Measurements from ENCODE around the gene SHH. TPM values are rescaled to one million over a fixed set of nuclear protein-coding genes. Genes with fewer than 3 reads are reported as not detected.

SHH gene
- total RNA-seq, 1 experiment from 2014 or later, result 4.7 TPM

DNA sequence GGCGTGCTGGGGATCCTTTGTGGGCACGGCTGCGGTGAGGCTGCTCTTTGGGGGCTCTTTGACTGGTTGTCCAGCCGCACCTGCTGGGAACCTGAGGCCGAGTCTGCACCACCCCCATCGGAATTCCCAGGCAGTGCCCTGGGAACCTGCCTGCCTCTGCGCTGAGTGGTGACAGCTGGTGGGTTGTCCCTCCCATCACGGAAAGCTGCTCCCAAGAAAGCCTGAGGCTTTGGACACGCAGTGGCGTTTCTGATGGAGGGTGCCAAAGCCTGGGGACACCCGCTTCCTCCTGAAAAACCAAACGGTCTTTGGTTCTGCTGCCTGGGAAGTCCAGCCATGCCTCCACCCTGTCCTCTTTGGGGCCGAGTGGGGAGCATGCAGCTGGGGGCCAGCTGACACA is 21.4 kb upstream of the SHH start:
- no TSS peak for BruUV-seq (replicated peaks)

GRCh38 chr7:155832581-155832981 is 20.3 kb upstream of the SHH start:
- Mint-ChIP-seq H3K4me1 (ENCODE audit: low read depth, unreplicated experiment) (peaks cover 7% of the 10 kb centered on the region), H3K36me3 (ENCODE audit: insufficient read depth, unreplicated experiment) (no peaks in the 10 kb centered on the region), H3K4me3 (ENCODE audit: unreplicated experiment) (no peak overlapping the region), H3K27me3 (ENCODE audit: insufficient read depth, unreplicated experiment) (no peaks in the 10 kb centered on the region), H3K27ac (ENCODE audit: unreplicated experiment) (no peak overlapping the region), H3K9me3 (ENCODE audit: unreplicated experiment) (no peaks in the 10 kb centered on the region)
- BruUV-seq (replicated peaks), result no TSS peak
- Histone ChIP-seq H3K9me3 (no peaks in the 10 kb centered on the region), H3K36me3 (ENCODE audit: control insufficient read depth, insufficient read depth, low read length) (no peaks in the 10 kb centered on the region), H3K27me3 (replicated peaks; ENCODE audit: control insufficient read depth, insufficient read depth, low read length) (no peaks in the 10 kb centered on the region), H3K4me3 (ENCODE audit: low read depth, low read length) (no peak overlapping the region), H3K4me1 (peaks cover 12% of the 10 kb centered on the region)
- ChIA-PET POLR2A (no interaction called here), CTCF (no interaction called here)
- no peak for DNase-seq
- TF ChIP-seq, protein P1, sequence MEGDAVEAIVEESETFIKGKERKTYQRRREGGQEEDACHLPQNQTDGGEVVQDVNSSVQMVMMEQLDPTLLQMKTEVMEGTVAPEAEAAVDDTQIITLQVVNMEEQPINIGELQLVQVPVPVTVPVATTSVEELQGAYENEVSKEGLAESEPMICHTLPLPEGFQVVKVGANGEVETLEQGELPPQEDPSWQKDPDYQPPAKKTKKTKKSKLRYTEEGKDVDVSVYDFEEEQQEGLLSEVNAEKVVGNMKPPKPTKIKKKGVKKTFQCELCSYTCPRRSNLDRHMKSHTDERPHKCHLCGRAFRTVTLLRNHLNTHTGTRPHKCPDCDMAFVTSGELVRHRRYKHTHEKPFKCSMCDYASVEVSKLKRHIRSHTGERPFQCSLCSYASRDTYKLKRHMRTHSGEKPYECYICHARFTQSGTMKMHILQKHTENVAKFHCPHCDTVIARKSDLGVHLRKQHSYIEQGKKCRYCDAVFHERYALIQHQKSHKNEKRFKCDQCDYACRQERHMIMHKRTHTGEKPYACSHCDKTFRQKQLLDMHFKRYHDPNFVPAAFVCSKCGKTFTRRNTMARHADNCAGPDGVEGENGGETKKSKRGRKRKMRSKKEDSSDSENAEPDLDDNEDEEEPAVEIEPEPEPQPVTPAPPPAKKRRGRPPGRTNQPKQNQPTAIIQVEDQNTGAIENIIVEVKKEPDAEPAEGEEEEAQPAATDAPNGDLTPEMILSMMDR (IDR thresholded peaks at IDR 0.05; ENCODE audit: insufficient read depth in 1 of 2, low read depth in 1 of 2, low read length in 1 of 2, severe bottlenecking in 1 of 2, unreplicated experiment in 1 of 2), result no peak
- intact Hi-C loops (cut with micrococcal nuclease; ENCODE audit: unreplicated experiment), result no loop called here

More for the DNA sequence above, 21.4 kb upstream of the SHH start:
- H3K4me1 Mint-ChIP-seq (ENCODE audit: low read depth, unreplicated experiment), result peaks cover 7% of the 10 kb centered on the region
- ChIA-PET POLR2A (no interaction called here), CTCF (no interaction called here)
- H3K27me3 ChIP-seq (replicated peaks; ENCODE audit: control insufficient read depth, insufficient read depth, low read length), result no peaks in the 10 kb centered on the region
- no peak overlapping the region for H3K27ac Mint-ChIP-seq (ENCODE audit: unreplicated experiment)
- no peak overlapping the region for H3K4me3 ChIP-seq (ENCODE audit: low read depth, low read length)
- TF ChIP-seq, protein P1 (IDR thresholded peaks at IDR 0.05; ENCODE audit: insufficient read depth in 1 of 2, low read depth in 1 of 2, low read length in 1 of 2, severe bottlenecking in 1 of 2, unreplicated experiment in 1 of 2), result no peak
- H3K36me3 ChIP-seq (ENCODE audit: control insufficient read depth, insufficient read depth, low read length), result no peaks in the 10 kb centered on the region
- H3K9me3 Mint-ChIP-seq (ENCODE audit: unreplicated experiment), result no peaks in the 10 kb centered on the region
- no peaks in the 10 kb centered on the region for H3K27me3 Mint-ChIP-seq (ENCODE audit: insufficient read depth, unreplicated experiment)
- intact Hi-C loops (cut with micrococcal nuclease; ENCODE audit: unreplicated experiment), result no loop called here
- H3K4me1 ChIP-seq, result peaks cover 12% of the 10 kb centered on the region
- H3K4me3 Mint-ChIP-seq (ENCODE audit: unreplicated experiment), result no peak overlapping the region
- no peak for DNase-seq
- no peaks in the 10 kb centered on the region for H3K9me3 ChIP-seq
- no peaks in the 10 kb centered on the region for H3K36me3 Mint-ChIP-seq (ENCODE audit: insufficient read depth, unreplicated experiment)

DNA sequence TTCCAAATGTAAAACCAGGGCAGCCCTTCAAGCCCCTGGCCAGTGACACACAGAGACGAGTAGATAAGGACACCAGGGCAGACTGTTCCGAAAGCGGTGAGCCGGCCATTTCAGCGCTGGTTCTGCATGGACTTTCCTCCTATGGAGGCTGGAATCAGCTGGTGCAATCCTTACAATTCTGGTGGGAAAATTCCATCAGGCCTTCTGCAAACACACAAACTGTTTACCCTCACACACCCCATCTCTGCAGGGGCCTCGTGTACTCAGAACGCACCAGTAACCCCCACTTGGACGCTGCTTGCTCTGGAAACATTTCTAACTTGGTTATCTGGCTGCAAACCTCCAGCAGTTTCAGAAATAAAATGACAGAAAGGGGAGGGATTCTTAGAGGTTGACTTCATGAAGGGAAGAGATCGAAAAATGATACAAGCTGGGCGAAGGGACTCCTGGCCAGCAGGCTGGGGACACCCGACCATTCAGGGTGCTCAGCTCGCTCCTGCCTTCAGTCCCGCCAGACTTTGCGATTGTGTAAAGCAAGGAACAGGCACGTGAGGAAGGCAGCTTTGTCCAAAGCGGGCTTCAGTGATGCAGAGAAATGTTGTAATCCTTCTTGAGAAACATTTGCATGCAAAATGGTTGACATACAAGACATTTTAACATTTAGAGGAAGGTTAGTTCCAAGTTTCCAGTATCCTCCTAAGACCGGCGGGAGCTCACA is 19.7 kb upstream of the SHH start:
- Mint-ChIP-seq H3K4me3 (ENCODE audit: unreplicated experiment) (no peak overlapping the region), H3K9me3 (ENCODE audit: unreplicated experiment) (no peaks in the 10 kb centered on the region), H3K27me3 (ENCODE audit: insufficient read depth, unreplicated experiment) (no peaks in the 10 kb centered on the region), H3K4me1 (ENCODE audit: low read depth, unreplicated experiment) (peaks cover 7% of the 10 kb centered on the region), H3K27ac (ENCODE audit: unreplicated experiment) (peak overlapping the region; percentile 46), H3K36me3 (ENCODE audit: insufficient read depth, unreplicated experiment) (no peaks in the 10 kb centered on the region)
- no peaks in the 10 kb centered on the region for H3K36me3 ChIP-seq (ENCODE audit: control insufficient read depth, insufficient read depth, low read length)
- TF ChIP-seq, protein P1 (IDR thresholded peaks at IDR 0.05; ENCODE audit: insufficient read depth in 1 of 2, low read depth in 1 of 2, low read length in 1 of 2, severe bottlenecking in 1 of 2, unreplicated experiment in 1 of 2), result no peak
- DNase-seq, result no peak
- peaks cover 12% of the 10 kb centered on the region for H3K4me1 ChIP-seq
- POLR2A ChIA-PET, result no interaction called here
- BruUV-seq (replicated peaks), result no TSS peak
- H3K27me3 ChIP-seq (replicated peaks; ENCODE audit: control insufficient read depth, insufficient read depth, low read length), result no peaks in the 10 kb centered on the region
- no peaks in the 10 kb centered on the region for H3K9me3 ChIP-seq
- CTCF ChIA-PET, result no interaction called here
- intact Hi-C loops (cut with micrococcal nuclease; ENCODE audit: unreplicated experiment), result no loop called here
- no peak overlapping the region for H3K4me3 ChIP-seq (ENCODE audit: low read depth, low read length)
